GM12891 (cell line): ENCODE measurements around the gene CDHR3.

Source experiments
- POLR2A ChIP-seq: IDR thresholded peaks from 2 replicates; pipeline ENCODE4 v1.6.1; 2011; ENCODE audit warnings: low read depth, low read length, control low read depth
- POLR2AphosphoS5 ChIP-seq: IDR thresholded peaks from 2 replicates; pipeline ENCODE4 v1.6.1; 2011; ENCODE audit warnings: low read depth, low read length, control low read depth
- POU2F2 ChIP-seq: IDR thresholded peaks from 2 replicates; pipeline ENCODE4 v1.6.1; 2011; ENCODE audit warnings: low read depth, mild to moderate bottlenecking, control low read depth, low read length, moderate library complexity
- SPI1 ChIP-seq: IDR thresholded peaks from 2 replicates; pipeline ENCODE4 v1.6.1; 2011; ENCODE audit warnings: low read depth, low read length, control low read depth
- TAF1 ChIP-seq: IDR thresholded peaks from 2 replicates; pipeline ENCODE4 v1.6.1; 2011; ENCODE audit warnings: low read depth, low read length, control low read depth

GRCh38 chr7:106064316-106064715, 101.3 kb downstream of the CDHR3 start:
- TF ChIP-seq POLR2A (no peak), TAF1 (no peak), POLR2AphosphoS5 (no peak), POU2F2 (no peak), SPI1 (no peak)
